IMR-90 (cell line): ENCODE measurements around the gene ZNF836. TPM values are rescaled to one million over a fixed set of nuclear protein-coding genes. Genes with fewer than 3 reads are reported as not detected.

Source experiments
- ATAC-seq: fragments of 200-7000 bp; cut with Tn5 transposase; 2 replicates; pipeline ENCODE4 v1.9.1; 2020; ENCODE audit warnings: low read depth, mild to moderate bottlenecking, moderate library complexity
- BruUV-seq: library from RNA; stranded (reverse); fragments of 400-500 nt; replicated peaks from 2 replicates; lab custom pipeline; 2021; lab: Mats Ljungman, UMichigan
- CTCF ChIA-PET: fragments of 300-600 bp; formaldehyde crosslinking; extraction: SDS; loops from one replicate; lab custom pipeline; 2021; ENCODE audit warnings: antibody characterized with exemption; lab: Yijun Ruan, JAX
- POLR2A ChIA-PET: fragments of 300-600 bp; sonication (Branson Sonifier 250); formaldehyde crosslinking; loops from one replicate; lab custom pipeline; 2022; ENCODE audit warnings: antibody characterized with exemption; ENCODE audit not compliant: unreplicated experiment; lab: Charles Lee
- DNase-seq: peaks from one replicate; pipeline ENCODE4 v3.0.0; 2013
- H2AFZ ChIP-seq: replicated peaks from 2 replicates; pipeline ENCODE3; 2013; ENCODE audit warnings: low read length, mild to moderate bottlenecking; ENCODE audit not compliant: poor library complexity
- H2AK5ac ChIP-seq: 2 replicates; pipeline ENCODE4 v1.6.1; 2013; ENCODE audit warnings: low read depth, low read length, inconsistent platforms
- H2AK9ac ChIP-seq: replicated peaks from 2 replicates; pipeline ENCODE3; 2013; ENCODE audit warnings: mild to moderate bottlenecking, low read depth, low read length, moderate library complexity; ENCODE audit not compliant: poor library complexity
- H2BK120ac ChIP-seq: 2 replicates; pipeline ENCODE4 v1.6.1; 2013; ENCODE audit warnings: low read depth, low read length, inconsistent platforms
- H2BK15ac ChIP-seq: 3 replicates; pipeline ENCODE4 v1.6.1; 2013; ENCODE audit warnings: low read depth, low read length, inconsistent platforms
- H2BK20ac ChIP-seq: 2 replicates; pipeline ENCODE4 v1.6.1; 2013; ENCODE audit warnings: low read depth, mild to moderate bottlenecking, inconsistent platforms, low read length, moderate library complexity
- H2BK5ac ChIP-seq: 2 replicates; pipeline ENCODE4 v1.6.1; 2013; ENCODE audit warnings: mild to moderate bottlenecking, low read depth, low read length, inconsistent platforms; ENCODE audit not compliant: poor library complexity, severe bottlenecking
- H3K14ac ChIP-seq: replicated peaks from 2 replicates; pipeline ENCODE4 v1.6.1; 2013; ENCODE audit warnings: low read depth, low read length, inconsistent platforms
- H3K18ac ChIP-seq: 2 replicates; pipeline ENCODE4 v1.6.1; 2013; ENCODE audit warnings: low read depth, low read length, control low read depth
- H3K23ac ChIP-seq: 2 replicates; pipeline ENCODE4 v1.6.1; 2013; ENCODE audit warnings: low read depth, low read length, inconsistent platforms
- H3K27ac ChIP-seq: 2 replicates; pipeline ENCODE4 v1.5.1; 2013; ENCODE audit warnings: mild to moderate bottlenecking, control low read depth, low read length; ENCODE audit not compliant: insufficient read depth
- H3K27me3 ChIP-seq: 2 replicates; pipeline ENCODE4 v1.6.1; 2013; ENCODE audit warnings: low read length; ENCODE audit not compliant: control insufficient read depth, insufficient read depth
- H3K36me3 ChIP-seq: 2 replicates; pipeline ENCODE4 v1.6.1; 2013; ENCODE audit warnings: low read length, mixed read lengths; ENCODE audit not compliant: control insufficient read depth, insufficient read depth
- H3K4ac ChIP-seq: 2 replicates; pipeline ENCODE4 v1.6.1; 2013; ENCODE audit warnings: low read depth, low read length, inconsistent platforms
- H3K4me1 ChIP-seq: 2 replicates; pipeline ENCODE4 v1.6.1; 2013; ENCODE audit warnings: low read length, mixed read lengths; ENCODE audit not compliant: control insufficient read depth, insufficient read depth
- H3K4me2 ChIP-seq: 2 replicates; pipeline ENCODE4 v1.6.1; 2013; ENCODE audit warnings: low read depth, mild to moderate bottlenecking, control low read depth, low read length, moderate library complexity
- H3K4me3 ChIP-seq: 2 replicates; pipeline ENCODE4 v1.5.1; 2013; ENCODE audit warnings: low read depth, mild to moderate bottlenecking, control low read depth, low read length, moderate library complexity; ENCODE audit not compliant: insufficient read depth
- H3K56ac ChIP-seq: 2 replicates; pipeline ENCODE4 v1.6.1; 2013; ENCODE audit warnings: low read length, inconsistent platforms; ENCODE audit not compliant: insufficient read depth; ENCODE audit errors: extremely low read depth
- H3K79me1 ChIP-seq, 2 experiments: 2 replicates each; pipeline ENCODE4 v1.6.1; 2013; ENCODE audit warnings: low read length in 2 of 2, inconsistent platforms in 1 of 2, low read depth in 1 of 2
- H3K9ac ChIP-seq: 2 replicates; pipeline ENCODE4 v1.6.1; 2013; ENCODE audit warnings: low read depth, low read length, control low read depth
- H3K9me1 ChIP-seq: 2 replicates; pipeline ENCODE4 v1.6.1; 2013; ENCODE audit warnings: low read length, inconsistent platforms; ENCODE audit not compliant: insufficient read depth
- H3K9me3 ChIP-seq: 2 replicates; pipeline ENCODE4 v1.6.1; 2013; ENCODE audit warnings: low read length; ENCODE audit not compliant: control insufficient read depth, insufficient read depth
- H4K20me1 ChIP-seq: 2 replicates; pipeline ENCODE4 v1.6.1; 2013; ENCODE audit warnings: low read length, inconsistent platforms; ENCODE audit not compliant: insufficient read depth
- H4K5ac ChIP-seq: 2 replicates; pipeline ENCODE4 v1.6.1; 2013; ENCODE audit warnings: mild to moderate bottlenecking, low read depth, low read length, control low read depth
- H4K8ac ChIP-seq, 2 experiments: 2 replicates each; pipeline ENCODE4 v1.6.1; 2013; ENCODE audit warnings: low read depth in 2 of 2, low read length in 2 of 2, control low read depth in 1 of 2, inconsistent platforms in 1 of 2
- H4K91ac ChIP-seq: 2 replicates; pipeline ENCODE4 v1.6.1; 2013; ENCODE audit warnings: low read depth, low read length, inconsistent platforms; ENCODE audit not compliant: insufficient read depth
- BHLHE40 ChIP-seq: fragments of 150-350 bp; IDR thresholded peaks from 2 replicates; pipeline ENCODE4 v1.6.1; 2016; ENCODE audit warnings: mild to moderate bottlenecking, low read depth, low read length
- CEBPB ChIP-seq: IDR thresholded peaks from 2 replicates; pipeline ENCODE4 v1.6.1; 2012; ENCODE audit warnings: low read depth, low read length, improper control_type of control experiment
- CHD1 ChIP-seq: IDR thresholded peaks from 2 replicates; pipeline ENCODE4 v1.6.1; 2012; ENCODE audit warnings: low read depth, low read length, improper control_type of control experiment
- CTCF ChIP-seq: conservative IDR thresholded peaks from 2 replicates; pipeline ENCODE4 v1.5.1; 2012; ENCODE audit warnings: mild to moderate bottlenecking, low read depth, low read length, improper control_type of control experiment
- ELK1 ChIP-seq: fragments of 150-350 bp; IDR thresholded peaks from 2 replicates; pipeline ENCODE4 v1.6.1; 2016; ENCODE audit warnings: low read depth, mild to moderate bottlenecking, low read length, moderate library complexity, borderline replicate concordance
- FOS ChIP-seq: fragments of 150-350 bp; IDR thresholded peaks from 2 replicates; pipeline ENCODE4 v1.6.1; 2016; ENCODE audit warnings: low read depth, low read length
- MAZ ChIP-seq: IDR thresholded peaks from 2 replicates; pipeline ENCODE4 v1.6.1; 2012; ENCODE audit warnings: low read depth, mild to moderate bottlenecking, low read length, improper control_type of control experiment, moderate library complexity, borderline replicate concordance
- MXI1 ChIP-seq: IDR thresholded peaks from 2 replicates; pipeline ENCODE4 v1.6.1; 2012; ENCODE audit warnings: low read depth, mild to moderate bottlenecking, low read length, moderate library complexity, borderline replicate concordance
- NFE2L2 ChIP-seq: fragments of 150-350 bp; IDR thresholded peaks from 2 replicates; pipeline ENCODE4 v1.6.1; 2016; ENCODE audit warnings: low read depth, mild to moderate bottlenecking, low read length
- POLR2A ChIP-seq: IDR thresholded peaks from 2 replicates; pipeline ENCODE4 v1.6.1; 2012; ENCODE audit warnings: mild to moderate bottlenecking, low read depth, low read length
- RAD21 ChIP-seq: IDR thresholded peaks from 2 replicates; pipeline ENCODE4 v1.6.1; 2012; ENCODE audit warnings: low read length, improper control_type of control experiment
- RCOR1 ChIP-seq: IDR thresholded peaks from 2 replicates; pipeline ENCODE4 v1.6.1; 2012; ENCODE audit warnings: mild to moderate bottlenecking, low read length, improper control_type of control experiment; ENCODE audit not compliant: insufficient replicate concordance
- RFX5 ChIP-seq: IDR thresholded peaks from 2 replicates; pipeline ENCODE4 v1.8.0; 2012; ENCODE audit warnings: low read depth, mild to moderate bottlenecking, low read length, moderate library complexity
- WGBS, 2 experiments: methylation state at CpG; one replicate each; pipeline versions ENCODE4 v1.1.5 to v1.1.7; 2013; ENCODE audit warnings: missing lambda C conversion rate in 2 of 2; ENCODE audit not compliant: insufficient read length in 1 of 2; ENCODE audit errors: extremely low coverage in 2 of 2; 5-methylcytosine and 5-hydroxymethylcytosine counted together
- dilution Hi-C: fragments of 300-500 bp; cut with HindIII; formaldehyde crosslinking; loops from one replicate; pipeline ENCODE4 v1.14.3; 2018; ENCODE audit warnings: low sequenced_read_pairs; ENCODE audit not compliant: unreplicated experiment
- in situ Hi-C: fragments of 300-500 bp; cut with MboI; formaldehyde crosslinking; loops from 3 replicates; pipeline ENCODE4 v1.14.3; 2019; ENCODE audit warnings: low sequenced_read_pairs, inconsistent platforms, mixed read lengths
- intact Hi-C: fragments of 100-400 bp; cut with micrococcal nuclease; formaldehyde crosslinking; loops from 2 replicates; pipeline ENCODE4 v1.10.0; 2022
- polyA plus RNA-seq, 3 experiments: library from polyadenylated mRNA; depleted of rRNA; stranded (reverse); fragments of >200 nt; gene quantifications; 2 replicates each; pipeline ENCODE4 v1.2.3, GENCODE V29; 2012; ENCODE audit warnings: low replicate concordance in 1 of 3
- total RNA-seq: library from RNA; depleted of rRNA; stranded (reverse); fragments of >200 nt; gene quantifications from 2 replicates; pipeline ENCODE4 v1.2.3, GENCODE V29; 2012
- TF ChIP-seq, protein P1 (sequence below): fragments of 150-350 bp; IDR thresholded peaks from 2 replicates; pipeline ENCODE4 v1.6.1; 2017; ENCODE audit warnings: mild to moderate bottlenecking, antibody characterized with exemption, low read length, low read depth

Gene ZNF836
- total and polyA plus RNA-seq, 2 of the 4 experiments (the other 2 are of a cell fraction), result 1.1 to 4.1 TPM

DNA sequence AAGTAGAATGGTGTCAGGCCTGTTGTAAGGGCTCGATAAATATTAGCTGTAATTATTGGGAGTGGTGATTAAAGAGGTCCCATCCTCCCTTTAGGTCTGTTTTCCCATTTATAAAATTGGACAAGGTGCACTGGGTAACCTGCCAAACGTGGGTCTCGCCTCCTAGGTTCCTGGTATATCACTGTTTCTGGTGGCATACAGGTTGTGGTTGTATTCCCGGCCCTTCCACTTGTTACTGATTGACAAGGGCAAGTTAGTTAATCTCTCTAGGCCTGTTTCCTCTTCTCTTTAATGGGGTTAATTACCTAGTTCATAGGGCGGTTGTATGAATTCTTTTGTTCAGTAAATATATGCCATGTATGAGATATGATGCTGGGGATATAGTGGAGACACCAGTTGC lies 20.0 kb upstream of the ZNF836 start:
- dilution Hi-C loops (no loop called here), intact Hi-C loops (no loop called here), in situ Hi-C loops (no loop called here)
- Histone ChIP-seq H2AK9ac (peak overlapping the region; percentile 100), H3K27me3 (no peaks in the 10 kb centered on the region), H2AFZ (no peak overlapping the region), H3K79me1 (peaks cover 7 to 48% of the 10 kb centered on the region in 2 experiments), H3K14ac (peak overlapping the region; percentile 97), H3K56ac (peak overlapping the region; percentile 16; the same call in 1 of the 2 replicates), H4K91ac (no peak overlapping the region), H3K4ac (peak overlapping the region; percentile 96; the same call in 1 of the 2 replicates), H3K9ac (peak overlapping the region; percentile 97; the same call in 1 of the 2 replicates), H3K4me1 (peaks cover 16% of the 10 kb centered on the region), H2AK5ac (peak overlapping the region; percentile 95; the same call in 1 of the 2 replicates), H3K4me3 (peak overlapping the region; percentile 80), H2BK15ac (0 out of 3 replicates have a peak overlapping the region, but pooled peaks have one; percentile 11), H4K20me1 (peaks cover 33% of the 10 kb centered on the region), H3K27ac (no peak overlapping the region), H2BK120ac (no peak overlapping the region), H3K9me1 (0 out of 2 replicates have a peak, but pooled peaks cover 4% of the 10 kb centered on the region), H3K9me3 (no peaks in the 10 kb centered on the region), H3K4me2 (peak overlapping the region; percentile 97), H2BK5ac (peak overlapping the region; percentile 98), H3K36me3 (peaks cover 26% of the 10 kb centered on the region), H3K23ac (peak overlapping the region; percentile 97; the same call in 1 of the 2 replicates), H2BK20ac (no peak overlapping the region), H3K18ac (no peak overlapping the region), H4K8ac (peak overlapping the region; percentile 76 to 77), H4K5ac (no peak overlapping the region; the same call in 1 of the 2 replicates)
- ATAC-seq, result no peak
- no peak for TF ChIP-seq CTCF
- TF ChIP-seq ELK1, result no peak
- no peak for TF ChIP-seq CEBPB
- no peak for TF ChIP-seq MXI1
- TF ChIP-seq MAZ, result no peak
- TF ChIP-seq RCOR1, result no peak
- TF ChIP-seq RFX5, result no peak
- TF ChIP-seq BHLHE40, result no peak
- no peak for TF ChIP-seq RAD21
- TF ChIP-seq FOS, result no peak
- TF ChIP-seq, protein P1, sequence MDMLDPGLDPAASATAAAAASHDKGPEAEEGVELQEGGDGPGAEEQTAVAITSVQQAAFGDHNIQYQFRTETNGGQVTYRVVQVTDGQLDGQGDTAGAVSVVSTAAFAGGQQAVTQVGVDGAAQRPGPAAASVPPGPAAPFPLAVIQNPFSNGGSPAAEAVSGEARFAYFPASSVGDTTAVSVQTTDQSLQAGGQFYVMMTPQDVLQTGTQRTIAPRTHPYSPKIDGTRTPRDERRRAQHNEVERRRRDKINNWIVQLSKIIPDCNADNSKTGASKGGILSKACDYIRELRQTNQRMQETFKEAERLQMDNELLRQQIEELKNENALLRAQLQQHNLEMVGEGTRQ, result no peak
- TF ChIP-seq NFE2L2, result no peak
- TF ChIP-seq CHD1, result no peak
- no peak for TF ChIP-seq POLR2A
- no peak for DNase-seq
- no CpG with 5 or more reads among the region's 5 CpGs for WGBS, 2 experiments
- TSS peak; percentile 49 for BruUV-seq
- ChIA-PET POLR2A (no interaction called here), CTCF (no interaction called here)
